ENCODE data around the gene UST.

DNA sequence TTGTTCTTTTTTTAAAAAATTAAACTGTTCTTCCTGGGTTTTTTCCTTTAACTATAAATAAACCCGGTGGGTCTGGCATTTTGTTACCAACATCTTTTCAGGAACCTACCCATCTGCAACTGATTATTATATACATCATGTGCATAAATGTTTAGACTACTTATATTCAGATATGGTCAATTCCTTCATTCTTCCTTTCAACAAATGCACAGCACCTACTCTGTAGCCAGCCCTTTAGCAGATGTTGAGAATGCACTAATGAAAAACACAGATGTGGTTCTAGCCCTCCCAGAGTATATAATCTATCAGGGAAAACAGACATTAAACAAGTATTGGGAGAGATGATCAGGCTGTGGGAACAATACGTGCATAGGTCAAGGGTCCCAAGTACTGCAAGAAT lies 237.1 kb downstream of the UST start:
- TF ChIP-seq FOXA1 (IDR thresholded peaks at IDR 0.05) (no peak), FOXM1 (IDR thresholded peaks at IDR 0.05; ENCODE audit: borderline replicate concordance) (no peak), HDGF (IDR thresholded peaks at IDR 0.05; ENCODE audit: borderline replicate concordance) (no peak), NFRKB (IDR thresholded peaks at IDR 0.05) (no peak), SP1 (IDR thresholded peaks at IDR 0.05) (no peak)
